HG03066 (cell line): ENCODE data around the gene CTSZ.
"Not testable (repeated sequence)": the region's sequence is repeated elsewhere in the genome, so short reads cannot be mapped to it uniquely, and the experiment has no call there.

ENCODE experiments used
- ATAC-seq: cut with Tn5 transposase; IDR thresholded peaks from one replicate; pipeline ENCODE4 v1.9.1; 2021; ENCODE audit warnings: low read depth; ENCODE audit not compliant: unreplicated experiment

Gene CTSZ

GRCh38 chr20:58950603-58951002 is 56.5 kb downstream of the CTSZ start:
- ATAC-seq: no peak

- ATAC-seq: not testable (repeated sequence)
These were observed 59.2 kb downstream of the CTSZ start for GRCh38 chr20:58947797-58948388.

- no peak for ATAC-seq
These were observed 61.0 kb downstream of the CTSZ start for GRCh38 chr20:58945965-58946631.
